ENCODE data around the gene DIP2C.
"Not testable (repeated sequence)": the region's sequence is repeated elsewhere in the genome, so short reads cannot be mapped to it uniquely, and the experiment has no call there.

The DIP2C gene

DNA sequence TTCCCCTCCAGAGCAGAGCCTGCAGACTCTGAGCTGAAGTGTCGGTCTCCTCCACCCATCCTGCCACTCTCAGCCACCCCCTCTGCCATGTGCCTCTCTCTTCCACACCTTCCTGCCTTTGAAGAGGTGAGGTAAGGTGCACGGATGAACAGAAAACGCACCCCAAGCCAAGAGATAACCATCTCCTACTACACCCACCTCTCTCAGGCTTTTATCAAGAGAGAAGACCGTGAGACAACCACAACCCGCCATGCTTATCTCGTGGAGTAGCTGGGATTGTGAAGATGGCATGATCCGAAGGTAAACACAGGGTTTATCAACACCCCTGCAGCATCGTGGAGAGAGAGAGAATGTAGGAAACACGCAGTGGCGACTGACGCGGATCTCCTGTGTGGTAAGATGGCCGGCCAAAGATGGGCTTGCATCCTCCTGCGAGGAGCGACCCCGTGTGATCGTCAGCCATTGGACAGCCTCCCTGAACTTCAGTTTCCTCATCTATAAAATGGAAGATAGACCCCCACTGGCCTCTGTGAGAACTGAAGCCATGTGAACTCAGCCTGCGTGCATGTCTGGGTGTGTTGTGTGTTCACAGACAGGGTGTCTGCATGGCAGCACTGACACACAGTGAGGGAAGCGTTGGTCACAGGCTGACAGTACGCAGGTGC is 219.0 kb downstream of the DIP2C start:
- DNase-seq, result no peak

- DNase-seq, result no peak
Observed at GRCh38 chr10:469947-470338, 219.5 kb downstream of the DIP2C start.

- no peak for DNase-seq
Observed at GRCh38 chr10:459743-460142, 229.7 kb downstream of the DIP2C start.

GRCh38 chr10:458421-458851 is 231.0 kb downstream of the DIP2C start:
- no peak for DNase-seq

DNA sequence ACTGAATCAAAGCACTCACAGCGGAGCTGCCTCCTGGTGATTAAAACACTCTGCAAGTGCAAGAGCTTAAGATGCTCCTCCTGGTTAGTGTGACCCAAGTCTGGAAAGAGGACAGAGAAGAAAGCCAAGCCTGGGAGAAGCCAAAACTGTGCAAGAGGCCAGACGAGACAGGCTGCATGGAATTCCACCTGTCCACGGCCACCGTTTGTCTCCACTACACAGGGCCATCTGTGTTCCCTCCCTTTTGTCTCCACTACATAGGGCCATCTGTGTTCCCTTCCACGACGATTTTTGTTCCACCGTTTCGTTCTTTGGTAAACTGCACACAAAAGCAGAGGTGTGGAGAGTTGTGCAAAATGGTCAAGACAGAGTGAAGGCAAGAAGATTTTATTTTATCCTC is 233.0 kb downstream of the DIP2C start:
- DNase-seq, result no peak

DNA sequence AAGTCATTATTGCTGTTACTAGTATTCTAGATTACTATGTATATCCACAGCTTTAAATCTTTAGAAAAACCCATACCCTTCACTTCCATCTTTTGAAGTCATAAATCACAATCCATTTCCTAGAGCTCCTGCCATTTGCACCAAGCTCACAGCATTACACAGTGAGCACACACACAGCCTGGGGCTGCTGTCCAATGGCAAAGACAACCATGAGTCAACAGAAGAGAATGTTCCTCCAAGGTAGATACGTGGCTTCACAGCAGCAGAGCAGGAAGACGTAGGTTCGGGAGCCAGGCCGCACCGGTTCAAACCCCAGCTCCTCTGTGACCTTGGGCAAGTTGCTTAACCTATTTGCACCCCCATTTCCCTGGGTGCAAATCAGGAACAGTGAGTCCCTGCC is 234.6 kb downstream of the DIP2C start:
- DNase-seq, result no peak

GRCh38 chr10:453647-454046 is 235.8 kb downstream of the DIP2C start:
- no peak for DNase-seq

DNA sequence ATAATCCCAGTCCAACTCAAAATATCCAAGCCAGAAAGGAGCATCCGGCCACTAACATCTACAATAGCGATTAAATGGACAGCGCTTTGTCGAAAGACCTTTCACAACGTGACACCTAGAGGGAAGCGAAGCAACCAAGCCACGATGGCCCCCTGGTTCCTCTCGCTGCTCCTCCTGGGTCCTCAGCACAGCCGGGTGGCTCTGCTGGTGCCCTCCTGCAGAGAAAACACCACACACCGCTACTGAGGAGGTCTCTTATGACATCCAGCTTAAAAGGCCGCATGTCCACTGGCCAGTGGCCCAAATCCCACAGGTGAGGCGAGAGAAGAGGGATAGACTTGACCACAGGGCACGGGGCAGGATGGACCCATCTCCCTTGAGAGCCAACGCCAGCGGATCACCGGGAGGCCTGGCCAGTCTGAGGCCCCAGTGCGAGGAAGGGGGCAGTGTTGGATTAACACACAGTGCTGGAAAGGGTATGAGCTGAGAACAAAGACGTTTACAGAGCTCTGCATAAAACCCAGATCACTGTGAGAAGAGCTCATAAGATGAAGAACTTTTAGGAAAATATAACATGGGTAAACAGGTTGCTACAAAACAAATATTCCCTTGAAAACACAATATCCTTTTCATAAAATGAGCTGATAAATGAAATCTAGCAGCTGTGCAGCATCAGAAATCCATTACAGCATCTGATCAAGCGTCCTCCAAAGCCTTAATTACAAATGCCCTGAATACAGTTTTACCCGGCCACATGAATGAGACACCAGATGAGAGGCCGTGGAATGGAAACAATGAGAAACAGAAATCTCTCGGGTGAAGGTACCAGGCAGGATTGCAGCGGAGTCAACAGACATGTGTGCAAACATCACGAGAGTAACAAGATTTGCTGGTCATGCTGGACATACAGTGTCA is 236.7 kb downstream of the DIP2C start:
- no peak for DNase-seq

GRCh38 chr10:451856-452255 is 237.6 kb downstream of the DIP2C start:
- no peak for DNase-seq

- no peak for DNase-seq
Observed at GRCh38 chr10:451021-451471, 238.4 kb downstream of the DIP2C start.

DNA sequence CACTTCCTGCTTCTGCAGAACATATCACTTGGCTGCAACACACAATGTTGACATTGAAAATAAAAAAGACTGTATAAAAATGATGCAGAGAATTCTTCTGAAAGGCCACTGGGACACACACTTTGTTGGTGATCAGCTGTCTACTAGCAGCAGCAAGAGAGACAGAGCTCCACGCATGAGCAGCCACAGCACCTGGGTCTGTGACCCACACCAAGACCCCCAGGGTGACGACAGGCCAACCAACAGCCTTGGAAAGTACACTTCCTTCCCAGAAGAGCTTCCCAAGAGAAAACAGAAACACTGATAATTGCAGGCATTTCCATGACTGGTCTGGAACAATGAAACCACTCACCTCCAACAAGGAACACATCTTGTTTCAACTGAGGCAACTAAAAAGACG is 239.0 kb downstream of the DIP2C start:
- no peak for DNase-seq

DNA sequence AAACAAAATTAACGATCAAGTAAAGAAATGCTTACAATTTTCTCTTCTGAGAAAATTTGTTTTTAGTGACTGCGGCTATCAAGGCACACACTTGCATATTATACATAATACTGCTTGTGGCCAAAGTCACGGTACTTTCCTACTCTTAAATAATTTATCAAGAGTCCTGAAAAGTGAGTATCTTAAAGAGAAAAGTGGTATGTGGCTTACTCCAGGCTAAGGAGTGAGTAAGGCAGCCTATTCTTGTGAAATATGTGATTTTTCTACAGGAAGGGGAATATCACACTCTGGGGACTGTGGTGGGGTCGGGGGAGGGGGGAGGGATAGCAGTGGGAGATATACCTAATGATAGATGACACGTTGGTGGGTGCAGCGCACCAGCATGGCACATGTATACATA is 240.1 kb downstream of the DIP2C start:
- DNase-seq, result not testable (repeated sequence)

GRCh38 chr10:443459-443858 is 246.0 kb downstream of the DIP2C start:
- no peak for DNase-seq

GRCh38 chr10:442209-442608 is 247.3 kb downstream of the DIP2C start:
- DNase-seq, result no peak

DNA sequence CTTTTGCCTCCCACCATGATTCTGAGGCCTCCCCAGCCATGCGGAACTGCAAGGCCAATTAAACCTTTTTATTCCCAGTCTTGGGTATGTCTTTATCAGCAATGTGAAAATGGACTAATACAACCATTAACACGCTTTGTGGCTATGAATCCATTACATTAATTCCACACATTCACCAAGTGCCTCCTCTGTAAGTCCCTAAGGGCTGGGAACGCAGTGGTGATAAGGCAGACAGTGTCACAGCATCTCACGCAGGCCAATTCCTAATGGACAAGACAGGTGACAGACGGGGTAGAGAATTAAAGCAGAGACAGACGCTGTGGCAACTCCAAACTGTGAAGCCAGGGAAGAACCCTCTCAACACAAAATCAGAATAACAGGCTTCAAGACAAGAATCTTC is 247.8 kb downstream of the DIP2C start:
- no peak for DNase-seq

GRCh38 chr10:440127-440526 is 249.3 kb downstream of the DIP2C start:
- DNase-seq, result no peak

GRCh38 chr10:437698-438490 is 251.6 kb downstream of the DIP2C start:
- DNase-seq, result no peak

DNA sequence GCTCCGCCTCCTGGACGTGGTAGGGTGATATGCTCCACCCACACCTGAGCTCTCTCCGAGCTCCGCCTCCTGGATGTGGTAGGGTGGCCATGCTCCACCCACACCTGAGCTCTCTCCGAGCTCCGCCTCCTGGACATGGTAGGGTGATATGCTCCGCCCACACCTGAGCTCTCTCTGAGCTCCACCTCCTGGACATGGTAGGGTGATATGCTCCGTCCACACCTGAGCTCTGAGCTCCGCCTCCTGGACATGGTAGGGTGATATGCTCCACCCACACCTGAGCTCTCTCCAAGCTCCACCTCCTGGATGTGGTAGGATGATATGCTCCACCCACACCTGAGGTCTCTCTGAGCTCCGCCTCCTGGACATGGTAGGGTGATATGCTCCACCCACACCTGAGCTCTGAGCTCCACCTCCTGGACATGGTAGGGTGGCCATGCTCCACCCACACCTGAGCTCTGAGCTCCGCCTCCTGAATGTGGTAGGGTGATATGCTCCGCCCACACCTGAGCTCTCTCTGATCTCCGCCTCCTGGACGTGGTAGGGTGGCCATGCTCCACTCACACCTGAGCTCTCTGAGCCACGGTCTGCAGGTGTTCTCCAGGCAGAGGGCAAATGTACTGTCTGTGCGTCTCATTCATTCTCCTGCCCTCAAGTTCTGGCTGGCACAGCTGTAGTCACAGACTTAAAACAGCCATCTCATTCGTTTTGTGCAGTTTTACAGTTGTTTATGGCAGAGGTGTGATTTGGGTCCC is 252.4 kb downstream of the DIP2C start:
- no peak for DNase-seq

DNA sequence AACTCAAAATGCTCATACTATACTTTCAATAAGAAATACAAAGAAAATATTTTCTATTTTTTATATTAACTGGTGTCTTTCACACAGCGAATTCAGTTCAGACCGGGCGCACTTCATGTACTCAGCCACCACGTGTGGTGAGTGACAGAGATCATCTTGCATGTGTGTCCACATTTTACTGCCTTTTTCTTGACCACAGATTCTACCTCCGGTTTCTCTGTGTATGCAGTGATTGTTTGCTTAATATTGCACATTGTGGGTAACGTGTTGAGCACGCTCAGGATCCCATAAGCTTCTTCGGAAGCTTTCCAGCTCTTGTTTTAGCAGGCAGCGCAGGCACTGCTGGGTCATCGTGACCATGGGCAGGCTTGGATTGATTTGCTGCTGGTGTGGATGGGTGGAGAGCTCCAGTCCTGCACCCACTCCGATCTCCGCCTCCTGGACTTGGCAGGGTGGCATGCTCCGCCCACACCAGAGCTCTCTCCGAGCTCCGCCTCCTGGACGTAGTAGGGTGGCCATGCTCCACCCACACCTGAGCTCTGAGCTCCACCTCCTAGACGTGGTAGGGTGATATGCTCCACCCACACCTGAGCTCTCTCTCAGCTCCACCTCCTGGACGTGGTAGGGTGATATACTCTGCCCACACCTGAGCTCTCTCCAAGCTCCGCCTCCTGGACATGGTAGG is 253.3 kb downstream of the DIP2C start:
- DNase-seq, result no peak

DNA sequence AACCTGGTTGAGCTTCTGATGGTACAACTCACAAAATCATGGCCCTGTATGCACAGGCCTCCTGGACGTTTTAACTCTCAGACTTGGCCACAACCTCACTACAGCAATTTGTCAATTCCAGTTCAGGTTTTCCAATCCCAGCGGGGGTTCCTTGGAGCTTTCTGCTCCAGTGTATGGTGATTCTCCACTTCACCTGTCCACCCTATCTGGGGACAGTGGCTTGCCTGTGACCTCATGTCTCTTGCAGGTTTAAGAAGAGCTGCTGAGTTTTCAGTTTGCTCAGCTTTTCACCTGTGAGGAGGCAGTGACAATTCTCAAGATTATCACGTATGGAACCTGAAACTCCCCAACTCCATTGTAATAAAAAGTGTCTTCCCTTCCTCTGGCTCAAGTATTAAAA is 254.1 kb downstream of the DIP2C start:
- DNase-seq, result no peak

- DNase-seq, result no peak
Observed at GRCh38 chr10:429696-430095, 259.8 kb downstream of the DIP2C start.

Measured in GOT3 (cell line).